ENCODE measurements around the gene UBA5. TPM values are rescaled to one million over a fixed set of nuclear protein-coding genes. Genes with fewer than 3 reads are reported as not detected.

Gene UBA5
- total RNA-seq, 1 experiment from 2014 or later, result 44.0 TPM

GRCh38 chr3:132615881-132616280 lies 44.2 kb upstream of the UBA5 start:
- TF ChIP-seq CTCF (IDR thresholded peaks at IDR 0.05), result no peak
- TF ChIP-seq POLR2AphosphoS5 (IDR thresholded peaks at IDR 0.05; ENCODE audit: low read depth, low read length), result no peak
- TF ChIP-seq SIN3A (IDR thresholded peaks at IDR 0.05; ENCODE audit: borderline replicate concordance, insufficient read depth, low read depth, low read length), result no peak
- no peak for TF ChIP-seq REST (IDR thresholded peaks at IDR 0.05; ENCODE audit: insufficient read depth in 1 of 2, low read depth in 2 of 2, low read length in 1 of 2)
- no peak for TF ChIP-seq TCF7L2 (IDR thresholded peaks at IDR 0.05; ENCODE audit: low read depth, low read length)
- no TSS peak for BruUV-seq (replicated peaks)
- no peak overlapping the region for H3K4me3 ChIP-seq (ENCODE audit: low read depth in 2 of 2, low read length in 2 of 2)
- ATAC-seq (no peak), DNase-seq (ENCODE audit: low read depth, low spot score) (no peak)
- H3K27me3 ChIP-seq (ENCODE audit: control insufficient read depth, insufficient read depth, low read length), result no peaks in the 10 kb centered on the region
- H3K9me3 ChIP-seq (ENCODE audit: control insufficient read depth, insufficient read depth, low read depth, low read length), result no peaks in the 10 kb centered on the region
- intact Hi-C loops (cut with micrococcal nuclease; ENCODE audit: unreplicated experiment), result no loop called here
- H3K4me1 ChIP-seq (ENCODE audit: control insufficient read depth, insufficient read depth, low read length), result no peaks in the 10 kb centered on the region
- POLR2A ChIA-PET, result interaction anchor here (0.7 kb wide), 1 partner anchor 20 kb away, joined by 3 read pairs; no protein-coding TSS in a partner anchor
- H3K36me3 ChIP-seq (ENCODE audit: control insufficient read depth, insufficient read depth, low read length), result 0 out of 2 replicates have a peak, but pooled peaks cover under 1% of the 10 kb centered on the region
- in situ Hi-C loops (cut with HindIII; ENCODE audit: low pct_unique_long_range_greater_than_20kb, low sequenced_read_pairs), result no loop called here
- no peak overlapping the region for H3K27ac ChIP-seq (ENCODE audit: low read length)
- CTCF ChIA-PET, result no interaction called here

- Histone ChIP-seq H3K4me3 (ENCODE audit: low read depth in 2 of 2, low read length in 2 of 2) (no peak overlapping the region), H3K27ac (ENCODE audit: low read length) (no peak overlapping the region), H3K27me3 (ENCODE audit: control insufficient read depth, insufficient read depth, low read length) (no peaks in the 10 kb centered on the region), H3K4me1 (ENCODE audit: control insufficient read depth, insufficient read depth, low read length) (no peaks in the 10 kb centered on the region), H3K9me3 (ENCODE audit: control insufficient read depth, insufficient read depth, low read depth, low read length) (no peaks in the 10 kb centered on the region), H3K36me3 (ENCODE audit: control insufficient read depth, insufficient read depth, low read length) (0 out of 2 replicates have a peak, but pooled peaks cover 2% of the 10 kb centered on the region)
- ChIA-PET CTCF (no interaction called here), POLR2A (interaction anchor here (0.7 kb wide), 1 partner anchor 21 kb away, joined by 3 read pairs; no protein-coding TSS in a partner anchor)
- TF ChIP-seq REST (IDR thresholded peaks at IDR 0.05; ENCODE audit: insufficient read depth in 1 of 2, low read depth in 2 of 2, low read length in 1 of 2), result no peak
- TF ChIP-seq SIN3A (IDR thresholded peaks at IDR 0.05; ENCODE audit: borderline replicate concordance, insufficient read depth, low read depth, low read length), result no peak
- no peak for TF ChIP-seq POLR2AphosphoS5 (IDR thresholded peaks at IDR 0.05; ENCODE audit: low read depth, low read length)
- no peak for TF ChIP-seq TCF7L2 (IDR thresholded peaks at IDR 0.05; ENCODE audit: low read depth, low read length)
- no peak for TF ChIP-seq CTCF (IDR thresholded peaks at IDR 0.05)
- intact Hi-C loops (cut with micrococcal nuclease; ENCODE audit: unreplicated experiment) (no loop called here), in situ Hi-C loops (cut with HindIII; ENCODE audit: low pct_unique_long_range_greater_than_20kb, low sequenced_read_pairs) (no loop called here)
- DNase-seq (ENCODE audit: low read depth, low spot score) (no peak), ATAC-seq (no peak)
- no TSS peak for BruUV-seq (replicated peaks)
These were observed 43.3 kb upstream of the UBA5 start for GRCh38 chr3:132616780-132617179.
